ENCODE results near the gene SFSWAP. TPM values are rescaled to one million over a fixed set of nuclear protein-coding genes. Genes with fewer than 3 reads are reported as not detected.

The SFSWAP gene
- total and polyA plus RNA-seq, 2 of the 8 experiments (the other 6 are each of a cell fraction or from before 2014, with no cell fraction given) = 36.5 to 49.5 TPM

GRCh38 chr12:131735153-131735456, 24.2 kb downstream of the SFSWAP start:
- peaks cover 7 to 61% (median 27%) of the 10 kb centered on the region in 4 experiments; a peak in 6 of 8 replicates for H3K36me3 ChIP-seq (ENCODE audit: control insufficient read depth in 2 of 4, insufficient read depth in 4 of 4, low read length in 3 of 4)
- no peak overlapping the region for H3K4me3 ChIP-seq (ENCODE audit: extremely low read depth in 1 of 4, insufficient read depth in 2 of 4, low read depth in 3 of 4, low read length in 4 of 4)
- FAIRE-seq = no peak
- no peak overlapping the region for H2BK12ac ChIP-seq (ENCODE audit: low read depth, low read length)
- H4K91ac ChIP-seq (replicated peaks; ENCODE audit: insufficient read length, low read length) = no peak overlapping the region
- H2AFZ ChIP-seq (ENCODE audit: low read length) = no peak overlapping the region
- H3K4ac ChIP-seq (replicated peaks; ENCODE audit: insufficient read length, low read depth, low read length) = no peak overlapping the region
- H3K79me1 ChIP-seq (ENCODE audit: low read depth, low read length) = no peaks in the 10 kb centered on the region; the same call in 1 of the 2 replicates
- CTCF ChIA-PET (ENCODE audit: partially characterized antibody) = interaction anchor here (7.5 kb wide), 1 partner anchor 19 kb away, joined by 56 read pairs; no protein-coding TSS in a partner anchor
- H3K23me2 ChIP-seq (ENCODE audit: low read depth, low read length) = no peaks in the 10 kb centered on the region
- H2BK120ac ChIP-seq (replicated peaks; ENCODE audit: low read depth, low read length) = no peak overlapping the region
- no peak for TF ChIP-seq RAD21 (IDR thresholded peaks at IDR 0.05 in 1 of 2, conservative IDR thresholded peaks at IDR 0.05 in 1 of 2; ENCODE audit: low read depth in 2 of 2, low read length in 2 of 2)
- TF ChIP-seq BACH1 (IDR thresholded peaks at IDR 0.05; ENCODE audit: low read length) = no peak
- TF ChIP-seq SAP30 (IDR thresholded peaks at IDR 0.05; ENCODE audit: insufficient read depth, insufficient replicate concordance, low read length) = no peak
- TF ChIP-seq POLR2A (IDR thresholded peaks at IDR 0.05; ENCODE audit: control extremely low read depth in 1 of 2, low read depth in 2 of 2, low read length in 2 of 2) = no peak
- no peak for TF ChIP-seq NRF1 (IDR thresholded peaks at IDR 0.05; ENCODE audit: low read depth, low read length)
- no peak for TF ChIP-seq SP2 (IDR thresholded peaks at IDR 0.05; ENCODE audit: low read length)
- TF ChIP-seq POLR2AphosphoS5 (IDR thresholded peaks at IDR 0.05; ENCODE audit: low read depth, low read length) = no peak
- TF ChIP-seq KDM1A (IDR thresholded peaks at IDR 0.05; ENCODE audit: borderline replicate concordance, low read length) = no peak
- no peak for TF ChIP-seq CBX5 (IDR thresholded peaks at IDR 0.05; ENCODE audit: low read depth, low read length)
- TF ChIP-seq FOSL1 (IDR thresholded peaks at IDR 0.05; ENCODE audit: insufficient read depth, low read depth, low read length) = no peak
- TF ChIP-seq BRCA1 (IDR thresholded peaks at IDR 0.05; ENCODE audit: low read depth, low read length) = no peak
- no peak for TF ChIP-seq EP300 (IDR thresholded peaks at IDR 0.05; ENCODE audit: borderline replicate concordance in 1 of 2, low read depth in 2 of 2, low read length in 2 of 2)
- no peak for TF ChIP-seq SUZ12 (IDR thresholded peaks at IDR 0.05; ENCODE audit: low read length)
- TF ChIP-seq MAX (IDR thresholded peaks at IDR 0.05) = no peak
- no peak overlapping the region for H4K5ac ChIP-seq (ENCODE audit: insufficient read length, low read depth, low read length)
- H3K79me2 ChIP-seq (ENCODE audit: control insufficient read depth in 1 of 2, insufficient read depth in 2 of 2, low read length in 2 of 2) = peaks cover 0 to 7% of the 10 kb centered on the region in 2 experiments; a peak in 2 of 4 replicates
- no peak overlapping the region for H2AK5ac ChIP-seq (ENCODE audit: low read depth, low read length)
- H3K56ac ChIP-seq (replicated peaks; ENCODE audit: insufficient read length, low read depth, low read length) = no peak overlapping the region
- no peak for DNase-seq (ENCODE audit: low read depth in 1 of 2, low spot score in 2 of 2)
- peaks cover 3 to 14% (median 9%) of the 10 kb centered on the region in 4 experiments for H3K4me1 ChIP-seq (replicated peaks in 1 of 4; ENCODE audit: control insufficient read depth in 3 of 4, insufficient read depth in 4 of 4, low read length in 3 of 4)
- H3K9ac ChIP-seq (replicated peaks in 1 of 4; ENCODE audit: extremely low read depth in 1 of 4, low read depth in 3 of 4, low read length in 3 of 4) = no peak overlapping the region
- H3K9me3 ChIP-seq (ENCODE audit: insufficient read depth in 2 of 2, low read depth in 1 of 2, low read length in 1 of 2) = no peaks in the 10 kb centered on the region
- no peaks in the 10 kb centered on the region for H3K27me3 ChIP-seq (replicated peaks in 1 of 4; ENCODE audit: control insufficient read depth in 3 of 4, extremely low read depth in 1 of 4, insufficient read depth in 3 of 4, low read length in 3 of 4)
- no peak overlapping the region for H2BK20ac ChIP-seq (ENCODE audit: low read length)
- H4K8ac ChIP-seq (ENCODE audit: extremely low read depth, insufficient read depth, low read length) = peak overlapping the region; percentile 52; the same call in 1 of the 2 replicates
- no peak overlapping the region for H3K4me2 ChIP-seq (ENCODE audit: insufficient read depth in 1 of 2, low read depth in 2 of 2, low read length in 2 of 2)
- no peak overlapping the region for H3K27ac ChIP-seq (ENCODE audit: low read depth, low read length)
- POLR2A ChIA-PET (ENCODE audit: partially characterized antibody) = interaction anchor here (1.0 kb wide), 1 partner anchor 14 kb away, joined by 3 read pairs; no protein-coding TSS in a partner anchor
- no peak overlapping the region for H2BK15ac ChIP-seq (ENCODE audit: low read length)
- H3K14ac ChIP-seq (ENCODE audit: insufficient read length) = no peak overlapping the region
- no peak overlapping the region for H3K18ac ChIP-seq (ENCODE audit: extremely low read depth, low read length)
- no peak overlapping the region for H2BK5ac ChIP-seq (ENCODE audit: low read depth, low read length)
- 86% methylated on average over 10 of the region's 10 CpGs; no CpG with 5 or more reads in 1 of the 2 experiments for WGBS, 2 experiments (ENCODE audit: extremely low coverage in 1 of 2, insufficient coverage in 1 of 2, insufficient read length in 1 of 2, insufficient replicate concordance in 2 of 2, low coverage in 1 of 2, low lambda C conversion rate in 2 of 2, missing lambda C conversion rate in 1 of 2)
- no peaks in the 10 kb centered on the region for H4K20me1 ChIP-seq (replicated peaks in 1 of 2; ENCODE audit: control insufficient read depth in 1 of 2, insufficient read depth in 2 of 2, low read length in 2 of 2)
- H3K23ac ChIP-seq (ENCODE audit: insufficient read length) = no peak overlapping the region
